C4-2B (cell line): ENCODE data around the gene TOR4A.

Experiments
- CTCF ChIP-seq: fragments of 450-650 bp; conservative IDR thresholded peaks from 2 replicates; pipeline ENCODE4 v1.5.1; 2017; ENCODE audit warnings: mild to moderate bottlenecking
- ZFX ChIP-seq: fragments of 450-650 bp; IDR thresholded peaks from 2 replicates; pipeline ENCODE4 v1.6.1; 2017

- TF ChIP-seq CTCF (no peak), ZFX (no peak)
These were observed 53.2 kb downstream of the TOR4A start for GRCh38 chr9:137330689-137331088.
